Muscle of leg (tissue), 9 donors: ENCODE measurements around the gene TRIM61. TPM values are rescaled to one million over a fixed set of nuclear protein-coding genes. Genes with fewer than 3 reads are reported as not detected.

Source experiments
- polyA plus RNA-seq, 8 donors: library from polyadenylated mRNA; unstranded; fragments of 120-200 nt; gene quantifications; one replicate each; pipeline versions ENCODE4 v1.2.1 to v1.2.3, GENCODE V29; 2013; ENCODE audit warnings: inconsistent platforms in 1 of 8, low replicate concordance in 1 of 8; ENCODE audit not compliant: insufficient read length in 8 of 8, insufficient read depth in 1 of 8
- total RNA-seq: library from RNA; stranded (reverse); fragments of 120-200 nt; gene quantifications from one replicate; pipeline ENCODE4 v1.2.4, GENCODE V29; 2013

The TRIM61 gene
- total and polyA plus RNA-seq, 9 donors: 1.9 to 4.6 (median 3.4) TPM

Other genes with a start within 250 kb of the TRIM61 start
- gene SMIM31, start 223.5 kb downstream of the TRIM61 start, total RNA-seq: not detected
- gene SMIM31, start 223.5 kb downstream of the TRIM61 start, polyA plus RNA-seq: 1 to 10 TPM in 1 of 8 donors, under 1 TPM in 3, not detected in 4; 0.04 to 1.3 (median 0.09) TPM
- gene APELA, start 100.5 kb downstream of the TRIM61 start, total RNA-seq: 0.04 TPM
- gene APELA, start 100.5 kb downstream of the TRIM61 start, polyA plus RNA-seq: 1 to 10 TPM in 2 of 8 donors, under 1 TPM in 6; 0.21 to 1.2 (median 0.44) TPM
- not detected for gene TRIM60, start 54.3 kb upstream of the TRIM61 start, total RNA-seq
- not detected for gene TRIM60, start 54.3 kb upstream of the TRIM61 start, polyA plus RNA-seq
- gene TRIM75, start 76.2 kb upstream of the TRIM61 start, total RNA-seq: 0.09 TPM
- gene TRIM75, start 76.2 kb upstream of the TRIM61 start, polyA plus RNA-seq: under 1 TPM in 3 of 8 donors, not detected in 5; 0.06 to 0.22 (median 0.15) TPM
- gene TMEM192, start 135.2 kb upstream of the TRIM61 start, total RNA-seq: 9.9 TPM
- 10 to 100 TPM in 7 of 8 donors, 1 to 10 TPM in 1; 9.2 to 12.5 (median 10.9) TPM for gene TMEM192, start 135.2 kb upstream of the TRIM61 start, polyA plus RNA-seq
- 7.3 TPM for gene KLHL2, start 229.9 kb upstream of the TRIM61 start, total RNA-seq
- 10 to 100 TPM in 2 of 8 donors, 1 to 10 TPM in 6; 6.2 to 10.3 (median 7.6) TPM for gene KLHL2, start 229.9 kb upstream of the TRIM61 start, polyA plus RNA-seq